ENCODE data around the gene EIF5AL1.
"Not testable (repeated sequence)": the region's sequence is repeated elsewhere in the genome, so short reads cannot be mapped to it uniquely, and the experiment has no call there.

The EIF5AL1 gene

DNA sequence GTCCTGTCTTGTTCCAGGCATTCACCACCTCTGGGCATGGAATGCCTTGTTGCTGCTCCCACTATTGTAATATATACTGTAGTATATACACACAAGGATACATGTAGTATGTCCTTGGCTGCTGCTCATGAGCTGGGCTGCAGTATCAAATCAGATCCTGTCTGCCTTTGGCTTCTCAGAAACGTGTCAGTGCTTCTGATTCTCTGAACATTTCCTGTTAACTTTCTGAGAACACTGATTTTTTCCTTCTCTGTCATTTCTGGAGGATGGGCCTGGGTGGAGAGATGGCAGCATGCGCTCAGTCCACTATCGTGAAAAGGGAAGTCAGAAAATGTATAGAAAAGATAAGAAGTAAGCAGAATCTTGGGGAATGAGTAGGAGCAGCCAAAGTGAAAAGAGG lies 35.6 kb downstream of the EIF5AL1 start:
- H3K9me3 ChIP-seq (ENCODE audit: insufficient read depth, low read depth, low read length) = no peaks in the 10 kb centered on the region
- WGBS (ENCODE audit: extremely low coverage, insufficient coverage, insufficient read length) = no CpG with 5 or more reads among the region's 3 CpGs

DNA sequence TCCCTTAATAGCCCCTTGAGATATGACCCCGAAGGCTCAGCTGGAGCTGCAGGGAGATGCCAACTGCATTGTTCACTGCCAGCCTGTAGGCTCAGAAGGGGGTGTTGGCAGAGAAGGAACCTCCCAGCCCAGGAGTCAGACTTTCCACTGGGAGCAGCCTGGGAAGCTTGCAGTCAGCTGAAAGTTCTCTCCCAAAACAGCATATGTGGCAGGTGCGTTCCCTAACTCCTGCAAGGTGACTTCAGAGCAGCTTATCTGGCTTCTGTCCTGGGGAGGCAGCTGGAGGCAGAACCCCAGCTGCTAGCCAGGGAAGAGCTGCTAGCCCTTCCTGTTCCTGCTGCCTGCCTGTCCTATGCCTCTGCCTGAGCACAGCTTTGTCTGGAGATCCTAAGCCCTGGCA lies 39.8 kb downstream of the EIF5AL1 start:
- Histone ChIP-seq H2AFZ (ENCODE audit: insufficient read depth, low read length, poor library complexity) (no peak overlapping the region), H2AK5ac (ENCODE audit: low read length) (no peak overlapping the region), H3K36me3 (ENCODE audit: control insufficient read depth in 1 of 2, insufficient read depth in 2 of 2, low read length in 2 of 2) (no peaks in the 10 kb centered on the region), H3K4me2 (ENCODE audit: low read length) (no peak overlapping the region), H3K14ac (ENCODE audit: low read length) (no peak overlapping the region), H3K9ac (ENCODE audit: low read length) (no peak overlapping the region), H2BK120ac (ENCODE audit: insufficient read depth, low read length, poor library complexity) (no peak overlapping the region), H2BK12ac (ENCODE audit: low read length) (no peak overlapping the region), H4K91ac (ENCODE audit: low read depth, low read length) (no peak overlapping the region), H3K9me3 (ENCODE audit: insufficient read depth, low read depth, low read length) (no peaks in the 10 kb centered on the region), H4K8ac (ENCODE audit: low read depth, low read length) (no peak overlapping the region), H3K4me1 (ENCODE audit: control insufficient read depth in 1 of 2, insufficient read depth in 2 of 2, low read length in 2 of 2) (no peaks in the 10 kb centered on the region), H3K18ac (ENCODE audit: low read length) (no peak overlapping the region), H3K79me1 (ENCODE audit: low read length) (no peaks in the 10 kb centered on the region), H2BK5ac (ENCODE audit: low read depth, low read length, poor library complexity) (no peak overlapping the region), H3K27ac (ENCODE audit: low read depth, low read length) (no peak overlapping the region), H3K23ac (ENCODE audit: low read length) (no peak overlapping the region), H3K4me3 (ENCODE audit: low read depth, low read length) (no peak overlapping the region), H3K4ac (ENCODE audit: low read depth, low read length) (no peak overlapping the region), H3K27me3 (ENCODE audit: insufficient read depth, low read length) (no peaks in the 10 kb centered on the region), H4K12ac (ENCODE audit: low read depth, low read length) (no peak overlapping the region), H3K79me2 (ENCODE audit: control insufficient read depth, insufficient read depth, low read length, poor library complexity) (no peaks in the 10 kb centered on the region)
- DNase-seq = no peak
- no CpG with 5 or more reads among the region's 2 CpGs for WGBS (ENCODE audit: extremely low coverage, insufficient coverage, insufficient read length)

More for the DNA sequence above, 35.6 kb downstream of the EIF5AL1 start:
- Histone ChIP-seq H3K4ac (ENCODE audit: low read depth, low read length) (no peak overlapping the region), H3K4me1 (ENCODE audit: control insufficient read depth in 1 of 2, insufficient read depth in 2 of 2, low read length in 2 of 2) (no peaks in the 10 kb centered on the region), H3K23ac (ENCODE audit: low read length) (no peak overlapping the region), H3K4me2 (ENCODE audit: low read length) (no peak overlapping the region), H3K27me3 (ENCODE audit: insufficient read depth, low read length) (no peaks in the 10 kb centered on the region), H2BK120ac (ENCODE audit: insufficient read depth, low read length, poor library complexity) (no peak overlapping the region), H2BK5ac (ENCODE audit: low read depth, low read length, poor library complexity) (no peak overlapping the region), H3K9ac (ENCODE audit: low read length) (no peak overlapping the region), H4K91ac (ENCODE audit: low read depth, low read length) (no peak overlapping the region), H3K27ac (ENCODE audit: low read depth, low read length) (no peak overlapping the region), H3K36me3 (ENCODE audit: control insufficient read depth in 1 of 2, insufficient read depth in 2 of 2, low read length in 2 of 2) (no peaks in the 10 kb centered on the region), H2BK12ac (ENCODE audit: low read length) (no peak overlapping the region), H3K18ac (ENCODE audit: low read length) (no peak overlapping the region), H4K12ac (ENCODE audit: low read depth, low read length) (no peak overlapping the region), H3K4me3 (ENCODE audit: low read depth, low read length) (no peak overlapping the region), H3K79me1 (ENCODE audit: low read length) (no peaks in the 10 kb centered on the region), H4K8ac (ENCODE audit: low read depth, low read length) (no peak overlapping the region), H3K14ac (ENCODE audit: low read length) (no peak overlapping the region), H2AK5ac (ENCODE audit: low read length) (no peak overlapping the region), H3K79me2 (ENCODE audit: control insufficient read depth, insufficient read depth, low read length, poor library complexity) (no peaks in the 10 kb centered on the region), H2AFZ (ENCODE audit: insufficient read depth, low read length, poor library complexity) (no peak overlapping the region)
- DNase-seq = no peak

DNA sequence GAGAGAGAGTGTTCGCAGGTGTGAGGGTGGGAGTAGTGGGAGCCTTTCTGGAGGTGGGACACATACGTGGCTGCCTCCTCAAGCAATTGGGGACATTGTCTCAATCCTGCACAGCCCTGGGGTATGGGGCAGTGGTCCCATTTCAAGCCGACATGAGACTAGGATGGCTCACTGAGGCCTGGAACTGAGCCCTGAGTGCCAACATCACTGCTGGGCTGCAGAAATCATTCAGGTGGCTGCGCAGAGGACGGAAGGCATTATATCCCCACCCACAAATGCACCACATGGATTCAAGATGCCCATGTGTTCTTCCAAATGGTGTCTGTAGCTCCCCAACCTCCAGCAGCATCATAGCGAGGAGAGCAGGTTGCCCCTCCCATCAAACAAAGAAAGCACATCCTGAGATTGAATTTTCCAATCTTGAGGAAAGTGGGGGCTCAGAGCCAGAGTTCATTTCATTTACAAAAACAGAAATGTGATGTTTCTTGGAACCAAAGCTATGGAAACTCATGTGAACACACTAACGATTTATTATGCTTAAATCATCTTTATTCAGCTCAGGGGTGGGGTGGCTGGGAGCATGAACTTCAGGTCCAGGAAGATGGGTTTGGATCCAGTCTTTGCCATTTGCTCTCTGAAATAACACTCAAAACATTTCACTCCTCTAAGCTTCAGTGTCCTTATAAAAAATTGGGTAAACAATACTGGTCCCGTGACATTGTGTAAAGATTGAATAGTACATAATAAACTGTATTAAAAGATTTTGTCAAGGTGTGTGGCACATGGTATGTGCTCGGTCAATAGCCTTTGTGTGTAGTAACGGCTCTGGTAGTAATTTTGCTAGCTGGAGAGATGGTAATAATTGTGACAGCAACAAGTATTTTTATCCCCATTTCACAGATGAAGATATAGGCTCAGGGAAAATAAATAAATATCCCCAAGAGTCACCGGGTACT lies 43.3 kb downstream of the EIF5AL1 start:
- no peak overlapping the region for H2AFZ ChIP-seq (ENCODE audit: insufficient read depth, low read length, poor library complexity)
- no peak overlapping the region for H3K4ac ChIP-seq (ENCODE audit: low read depth, low read length)
- no peak overlapping the region for H3K4me2 ChIP-seq (ENCODE audit: low read length)
- H3K27ac ChIP-seq (ENCODE audit: low read depth, low read length) = no peak overlapping the region
- no peak overlapping the region for H2BK12ac ChIP-seq (ENCODE audit: low read length)
- H2AK5ac ChIP-seq (ENCODE audit: low read length) = no peak overlapping the region
- no peak overlapping the region for H4K91ac ChIP-seq (ENCODE audit: low read depth, low read length)
- no peaks in the 10 kb centered on the region for H3K4me1 ChIP-seq (ENCODE audit: control insufficient read depth in 1 of 2, insufficient read depth in 2 of 2, low read length in 2 of 2)
- H3K79me2 ChIP-seq (ENCODE audit: control insufficient read depth, insufficient read depth, low read length, poor library complexity) = no peaks in the 10 kb centered on the region
- H3K27me3 ChIP-seq (ENCODE audit: insufficient read depth, low read length) = no peaks in the 10 kb centered on the region
- H3K23ac ChIP-seq (ENCODE audit: low read length) = no peak overlapping the region
- no peak overlapping the region for H4K12ac ChIP-seq (ENCODE audit: low read depth, low read length)
- peaks cover 1% of the 10 kb centered on the region for H3K9me3 ChIP-seq (ENCODE audit: insufficient read depth, low read depth, low read length)
- H2BK5ac ChIP-seq (ENCODE audit: low read depth, low read length, poor library complexity) = no peak overlapping the region
- H3K9ac ChIP-seq (ENCODE audit: low read length) = no peak overlapping the region
- WGBS (ENCODE audit: extremely low coverage, insufficient coverage, insufficient read length) = no CpG with 5 or more reads among the region's 11 CpGs
- H3K4me3 ChIP-seq (ENCODE audit: low read depth, low read length) = no peak overlapping the region
- H3K79me1 ChIP-seq (ENCODE audit: low read length) = no peaks in the 10 kb centered on the region
- no peak overlapping the region for H3K14ac ChIP-seq (ENCODE audit: low read length)
- DNase-seq = no peak
- no peak overlapping the region for H4K8ac ChIP-seq (ENCODE audit: low read depth, low read length)
- no peaks in the 10 kb centered on the region for H3K36me3 ChIP-seq (ENCODE audit: control insufficient read depth in 1 of 2, insufficient read depth in 2 of 2, low read length in 2 of 2)
- H3K18ac ChIP-seq (ENCODE audit: low read length) = no peak overlapping the region
- no peak overlapping the region for H2BK120ac ChIP-seq (ENCODE audit: insufficient read depth, low read length, poor library complexity)

DNA sequence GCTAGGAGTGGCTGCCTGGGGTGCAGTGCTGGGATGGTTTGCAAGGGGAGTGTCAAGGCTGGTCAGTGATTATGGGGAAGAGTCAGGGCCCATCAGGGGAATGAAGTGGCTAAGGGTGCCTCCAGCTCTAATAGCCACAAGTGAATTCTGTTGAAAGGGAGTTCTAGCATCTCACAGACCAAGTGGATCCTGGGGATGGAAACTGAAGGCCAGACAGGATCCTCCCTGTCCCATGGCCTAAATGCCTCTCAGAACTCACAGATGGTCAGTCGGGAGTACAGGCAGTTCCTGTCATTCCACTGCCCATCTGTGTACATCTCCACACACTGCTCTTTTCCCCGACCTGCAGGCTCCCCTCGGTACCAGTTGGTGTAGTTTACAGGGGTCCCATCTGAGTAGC lies 44.6 kb downstream of the EIF5AL1 start:
- H3K79me1 ChIP-seq (ENCODE audit: low read length); H3K9me3 ChIP-seq (ENCODE audit: insufficient read depth, low read depth, low read length); H3K4ac ChIP-seq (ENCODE audit: low read depth, low read length); H2AK5ac ChIP-seq (ENCODE audit: low read length); H3K9ac ChIP-seq (ENCODE audit: low read length); H3K18ac ChIP-seq (ENCODE audit: low read length); H3K36me3 ChIP-seq (ENCODE audit: control insufficient read depth in 1 of 2, insufficient read depth in 2 of 2, low read length in 2 of 2); H3K27me3 ChIP-seq (ENCODE audit: insufficient read depth, low read length); H4K8ac ChIP-seq (ENCODE audit: low read depth, low read length); H2BK120ac ChIP-seq (ENCODE audit: insufficient read depth, low read length, poor library complexity); H2BK12ac ChIP-seq (ENCODE audit: low read length); H4K91ac ChIP-seq (ENCODE audit: low read depth, low read length); H3K27ac ChIP-seq (ENCODE audit: low read depth, low read length); H3K23ac ChIP-seq (ENCODE audit: low read length); H3K79me2 ChIP-seq (ENCODE audit: control insufficient read depth, insufficient read depth, low read length, poor library complexity); H3K14ac ChIP-seq (ENCODE audit: low read length); DNase-seq; H4K12ac ChIP-seq (ENCODE audit: low read depth, low read length); H3K4me3 ChIP-seq (ENCODE audit: low read depth, low read length); H2BK5ac ChIP-seq (ENCODE audit: low read depth, low read length, poor library complexity); H3K4me2 ChIP-seq (ENCODE audit: low read length); H3K4me1 ChIP-seq (ENCODE audit: control insufficient read depth in 1 of 2, insufficient read depth in 2 of 2, low read length in 2 of 2); H2AFZ ChIP-seq (ENCODE audit: insufficient read depth, low read length, poor library complexity): not testable (repeated sequence)
- no CpG with 5 or more reads among the region's 3 CpGs for WGBS (ENCODE audit: extremely low coverage, insufficient coverage, insufficient read length)
